ENCODE results near the gene NDN.
A peak's percentile ranks its signal among the peaks of the same experiment; 100 is the strongest.

NDN gene

DNA sequence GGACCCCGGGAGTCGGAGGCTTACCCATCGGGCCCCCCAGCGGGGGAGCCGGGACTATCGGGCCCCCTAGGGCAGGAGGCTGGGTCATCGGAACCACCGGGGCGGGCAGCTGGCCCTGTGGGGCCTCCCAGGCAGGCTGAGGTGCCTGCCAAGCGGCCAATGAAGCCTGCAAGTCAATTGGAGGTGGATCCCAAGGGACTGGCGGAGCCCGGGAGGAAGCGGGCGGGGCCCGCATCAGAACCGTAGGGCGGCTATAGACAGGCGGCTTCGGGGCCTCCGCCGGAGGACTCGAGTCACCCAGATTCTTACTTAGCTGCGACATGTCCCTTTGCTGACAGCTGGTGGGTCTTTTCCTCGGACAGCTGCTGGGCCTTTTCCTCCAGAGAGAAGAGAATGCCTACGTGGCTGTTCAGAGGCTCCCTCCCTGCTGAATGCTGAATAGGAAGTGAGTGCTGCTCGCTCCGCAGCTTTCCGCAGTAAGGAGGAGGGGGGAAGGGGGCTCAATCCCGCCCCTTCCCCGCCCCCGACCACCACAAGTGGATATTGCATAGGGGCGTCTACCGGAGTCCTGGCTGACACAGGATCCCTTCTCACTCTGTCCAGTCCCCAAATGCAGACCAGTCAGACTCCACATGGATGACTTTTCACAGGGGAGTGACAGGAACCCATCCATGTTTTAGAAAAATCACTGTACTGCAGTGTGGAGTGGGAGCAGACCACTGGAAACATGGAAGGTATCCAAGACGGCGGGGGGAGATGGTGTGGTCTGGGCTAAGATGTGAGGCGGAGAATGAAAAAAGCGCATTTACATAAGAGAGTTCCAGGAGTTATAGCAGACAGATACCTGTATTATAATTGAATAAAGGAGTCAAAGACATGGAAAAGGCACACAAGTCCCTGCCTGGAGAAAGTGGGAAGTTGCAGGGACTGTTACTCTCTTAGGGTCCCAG, 39.4 kb downstream of the NDN start, which contains the start of gene MAGEL2:
Gene MAGEL2 (minus strand): TSS at position 447 of the 950 bp plus-strand sequence. CDS start 125 bp downstream, at position 322.
- no peak within 1 kb of the TSS for H3K27ac ChIP-seq
- TF ChIP-seq, protein P1, sequence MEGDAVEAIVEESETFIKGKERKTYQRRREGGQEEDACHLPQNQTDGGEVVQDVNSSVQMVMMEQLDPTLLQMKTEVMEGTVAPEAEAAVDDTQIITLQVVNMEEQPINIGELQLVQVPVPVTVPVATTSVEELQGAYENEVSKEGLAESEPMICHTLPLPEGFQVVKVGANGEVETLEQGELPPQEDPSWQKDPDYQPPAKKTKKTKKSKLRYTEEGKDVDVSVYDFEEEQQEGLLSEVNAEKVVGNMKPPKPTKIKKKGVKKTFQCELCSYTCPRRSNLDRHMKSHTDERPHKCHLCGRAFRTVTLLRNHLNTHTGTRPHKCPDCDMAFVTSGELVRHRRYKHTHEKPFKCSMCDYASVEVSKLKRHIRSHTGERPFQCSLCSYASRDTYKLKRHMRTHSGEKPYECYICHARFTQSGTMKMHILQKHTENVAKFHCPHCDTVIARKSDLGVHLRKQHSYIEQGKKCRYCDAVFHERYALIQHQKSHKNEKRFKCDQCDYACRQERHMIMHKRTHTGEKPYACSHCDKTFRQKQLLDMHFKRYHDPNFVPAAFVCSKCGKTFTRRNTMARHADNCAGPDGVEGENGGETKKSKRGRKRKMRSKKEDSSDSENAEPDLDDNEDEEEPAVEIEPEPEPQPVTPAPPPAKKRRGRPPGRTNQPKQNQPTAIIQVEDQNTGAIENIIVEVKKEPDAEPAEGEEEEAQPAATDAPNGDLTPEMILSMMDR (conservative IDR thresholded peaks at IDR 0.05) = no peak
- no peak for TF ChIP-seq ZFX (IDR thresholded peaks at IDR 0.05)

DNA sequence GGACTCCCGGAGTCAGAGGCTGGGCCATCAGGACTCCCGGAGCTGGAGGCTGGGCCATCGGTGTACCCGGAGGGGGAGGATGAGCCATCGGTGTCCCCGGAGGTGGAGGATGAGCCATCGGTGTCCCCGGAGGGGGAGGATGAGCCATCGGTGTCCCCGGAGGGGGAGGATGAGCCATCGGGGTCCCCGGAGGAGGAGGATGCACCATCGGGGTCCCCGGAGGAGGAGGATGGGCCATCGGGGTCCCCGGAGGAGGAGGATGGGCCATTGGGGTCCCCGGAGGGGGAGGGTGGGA, 40.2 kb downstream of the NDN start:
- TF ChIP-seq, protein P1 (conservative IDR thresholded peaks at IDR 0.05) = no peak
- TF ChIP-seq ZFX (IDR thresholded peaks at IDR 0.05) = no peak
- H3K27ac ChIP-seq = no peak overlapping the region

DNA sequence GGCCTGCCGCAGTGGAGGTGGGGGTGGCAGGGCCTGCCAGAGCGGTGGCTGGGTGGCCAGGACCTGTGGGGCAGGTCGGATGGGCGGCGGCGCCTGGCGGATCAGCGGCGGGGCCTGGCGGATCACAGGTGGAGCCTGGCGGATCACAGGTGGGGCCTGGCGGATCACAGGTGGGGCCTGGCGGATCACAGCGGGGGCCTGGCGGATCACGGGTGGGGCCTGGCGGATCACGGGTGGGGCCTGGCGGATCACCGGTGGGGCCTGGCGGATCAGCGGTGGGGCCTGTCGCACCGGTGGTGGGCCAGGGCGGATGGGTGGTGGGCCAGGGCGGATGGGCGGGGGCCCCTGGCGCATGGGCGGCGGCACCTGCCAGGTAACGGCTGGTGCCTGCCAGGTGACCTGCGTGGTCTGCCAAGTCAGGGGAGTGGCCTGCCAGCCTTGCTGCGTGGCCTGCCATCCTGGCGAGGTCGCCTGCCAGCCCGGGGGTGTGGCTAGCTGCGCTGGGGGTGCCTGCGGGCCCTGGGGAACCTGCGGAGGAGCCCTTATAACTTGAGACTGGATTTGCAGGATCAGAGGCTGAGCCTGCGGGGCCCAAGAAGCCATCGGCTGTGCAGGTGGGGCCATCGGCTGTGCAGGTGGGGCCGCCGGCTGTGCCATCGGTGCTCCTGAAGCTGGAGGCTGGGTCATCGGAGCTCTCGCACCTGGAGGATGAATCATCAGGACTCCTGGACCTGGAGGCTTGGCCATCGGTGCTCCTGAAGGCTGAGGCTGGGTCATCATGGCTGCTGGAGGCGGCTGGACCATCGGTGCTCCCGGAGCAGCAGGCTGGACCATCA, 40.7 kb downstream of the NDN start:
- no peak overlapping the region for H3K27ac ChIP-seq
- TF ChIP-seq, protein P1 (conservative IDR thresholded peaks at IDR 0.05) = no peak
- TF ChIP-seq ZFX (IDR thresholded peaks at IDR 0.05) = no peak

DNA sequence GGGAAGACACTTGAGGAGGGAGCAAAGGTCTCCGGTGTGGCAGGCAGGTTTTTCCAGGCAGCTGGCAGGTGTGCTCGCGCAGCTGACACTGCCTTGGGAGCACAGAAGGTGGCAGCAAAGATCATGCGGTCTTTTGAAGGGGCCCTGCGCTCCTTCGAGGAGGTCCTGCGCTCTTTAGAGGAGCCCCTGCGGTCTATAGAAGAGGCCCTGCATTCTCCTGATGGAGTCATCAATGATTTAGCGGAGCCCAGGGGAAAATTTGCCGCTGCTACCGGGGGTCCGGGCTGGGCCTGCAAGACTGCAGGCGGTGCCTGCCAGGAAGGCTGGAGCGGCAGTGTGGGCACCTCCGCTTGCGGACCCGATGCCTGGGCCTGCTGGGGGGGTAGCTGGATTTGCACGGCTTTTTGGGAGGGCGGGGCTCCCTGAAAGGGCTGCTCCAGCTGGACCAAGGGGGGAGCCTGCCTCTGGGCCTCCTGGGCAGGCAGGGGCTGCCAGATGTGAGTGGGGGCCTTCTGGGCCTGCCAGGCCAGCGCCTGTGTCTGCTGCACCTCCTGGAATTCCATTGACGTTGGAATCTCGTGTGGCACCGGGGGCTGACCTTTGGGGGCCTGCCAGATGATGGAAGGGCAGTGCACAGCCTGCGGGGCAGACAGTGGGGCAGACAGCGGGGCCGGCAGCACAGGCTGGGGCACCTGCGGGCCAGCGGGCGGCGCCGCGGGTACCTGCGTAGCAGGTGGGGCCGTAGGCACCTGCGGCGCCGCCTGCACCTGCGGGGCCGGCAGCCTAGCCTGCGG, 41.5 kb downstream of the NDN start:
- no peak overlapping the region for H3K27ac ChIP-seq
- TF ChIP-seq, protein P1 (conservative IDR thresholded peaks at IDR 0.05) = peak; percentile 79
- no peak for TF ChIP-seq ZFX (IDR thresholded peaks at IDR 0.05)

DNA sequence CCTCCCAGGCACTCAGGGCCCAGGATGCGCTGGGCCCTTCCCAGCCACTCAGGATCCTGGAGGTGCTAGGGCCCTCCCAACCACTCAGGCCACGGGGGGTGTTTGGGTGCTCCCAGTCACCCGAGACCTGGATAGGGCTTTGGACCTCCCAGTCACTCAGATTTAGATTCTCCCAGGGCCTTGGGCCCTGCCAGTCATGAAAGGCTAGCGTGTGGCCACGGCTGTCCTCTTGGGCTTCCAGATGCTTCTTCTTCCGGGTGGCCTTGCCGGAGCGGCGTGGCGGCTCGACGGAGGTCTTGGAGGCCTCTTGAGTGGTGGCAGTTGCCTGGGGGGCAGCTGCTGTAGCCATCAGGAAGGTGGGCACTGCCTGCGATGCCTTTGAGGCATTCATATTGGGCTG, 42.3 kb downstream of the NDN start:
- no peak overlapping the region for H3K27ac ChIP-seq
- TF ChIP-seq, protein P1 (conservative IDR thresholded peaks at IDR 0.05) = no peak
- no peak for TF ChIP-seq ZFX (IDR thresholded peaks at IDR 0.05)

DNA sequence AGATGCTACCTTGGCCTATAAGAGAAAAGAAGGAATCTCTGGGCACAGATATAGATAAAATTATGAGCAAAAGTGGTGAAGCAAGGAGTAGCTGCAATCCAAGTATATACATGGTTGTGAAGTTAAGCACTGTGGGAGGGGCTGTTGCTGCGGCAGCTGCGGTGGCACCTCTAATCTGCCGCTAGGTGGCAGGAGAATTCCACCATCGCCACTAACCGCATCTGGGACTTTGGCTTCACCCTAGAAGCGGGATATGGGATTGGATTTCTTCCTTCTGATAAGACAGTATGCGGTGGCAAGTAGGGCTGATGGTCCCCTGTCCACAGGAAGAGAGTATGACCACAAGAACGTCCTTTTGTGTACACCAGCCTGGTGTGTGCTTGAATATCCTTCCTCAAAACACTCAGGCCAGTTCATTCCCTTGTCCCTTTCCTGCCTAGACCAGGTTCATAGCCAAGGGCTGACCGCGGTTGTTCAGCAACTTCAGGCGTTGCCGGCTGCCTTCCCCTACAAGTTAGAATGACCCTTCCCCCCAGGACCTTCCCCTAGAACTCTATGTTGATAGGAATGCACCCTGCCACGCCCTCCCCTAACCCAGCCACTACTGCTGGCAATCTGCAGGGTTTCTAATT, 44.6 kb downstream of the NDN start:
- no peak for TF ChIP-seq ZFX (IDR thresholded peaks at IDR 0.05)
- TF ChIP-seq, protein P1 (conservative IDR thresholded peaks at IDR 0.05) = peak; percentile 97

More for the DNA sequence above, 44.6 kb downstream of the NDN start:
- no peak overlapping the region for H3K27ac ChIP-seq
